OCI-LY1 (cell line): Measurements from ENCODE around the gene SRSF7.

Experiments
- EZH2 ChIP-seq: fragments of 200-600 bp; sonication (generic), shearing (Covaris generic); IDR thresholded peaks from 2 replicates; pipeline ENCODE4 v1.8.0; 2017; ENCODE audit warnings: borderline replicate concordance, mixed run types, mild to moderate bottlenecking, antibody characterized with exemption, low read length, moderate library complexity, mixed read lengths
- TF ChIP-seq, protein P1 (sequence below): fragments of 200-600 bp; sonication (generic), shearing (Covaris generic); IDR thresholded peaks from 2 replicates; pipeline ENCODE4 v1.5.1; 2017; ENCODE audit warnings: mild to moderate bottlenecking, antibody characterized with exemption, low read length, moderate library complexity, mixed read lengths

- TF ChIP-seq, protein P1, sequence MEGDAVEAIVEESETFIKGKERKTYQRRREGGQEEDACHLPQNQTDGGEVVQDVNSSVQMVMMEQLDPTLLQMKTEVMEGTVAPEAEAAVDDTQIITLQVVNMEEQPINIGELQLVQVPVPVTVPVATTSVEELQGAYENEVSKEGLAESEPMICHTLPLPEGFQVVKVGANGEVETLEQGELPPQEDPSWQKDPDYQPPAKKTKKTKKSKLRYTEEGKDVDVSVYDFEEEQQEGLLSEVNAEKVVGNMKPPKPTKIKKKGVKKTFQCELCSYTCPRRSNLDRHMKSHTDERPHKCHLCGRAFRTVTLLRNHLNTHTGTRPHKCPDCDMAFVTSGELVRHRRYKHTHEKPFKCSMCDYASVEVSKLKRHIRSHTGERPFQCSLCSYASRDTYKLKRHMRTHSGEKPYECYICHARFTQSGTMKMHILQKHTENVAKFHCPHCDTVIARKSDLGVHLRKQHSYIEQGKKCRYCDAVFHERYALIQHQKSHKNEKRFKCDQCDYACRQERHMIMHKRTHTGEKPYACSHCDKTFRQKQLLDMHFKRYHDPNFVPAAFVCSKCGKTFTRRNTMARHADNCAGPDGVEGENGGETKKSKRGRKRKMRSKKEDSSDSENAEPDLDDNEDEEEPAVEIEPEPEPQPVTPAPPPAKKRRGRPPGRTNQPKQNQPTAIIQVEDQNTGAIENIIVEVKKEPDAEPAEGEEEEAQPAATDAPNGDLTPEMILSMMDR: no peak
- no peak for TF ChIP-seq EZH2
These were observed 43.2 kb upstream of the SRSF7 start for GRCh38 chr2:38794235-38794946.
